H7 (cell line): Measurements from ENCODE around the gene TNKS2. TPM values are rescaled to one million over a fixed set of nuclear protein-coding genes. Genes with fewer than 3 reads are reported as not detected.

Experiments used
- DNase-seq: peaks from one replicate; pipeline ENCODE4 v3.0.0; 2012
- H3K27me3 ChIP-seq: 2 replicates; pipeline ENCODE4 v1.6.0; 2011; ENCODE audit warnings: mild to moderate bottlenecking, low read length; ENCODE audit not compliant: control insufficient read depth, insufficient read depth
- H3K36me3 ChIP-seq: replicated peaks from 2 replicates; pipeline ENCODE4 v1.5.1; 2011; ENCODE audit warnings: low read length; ENCODE audit not compliant: control insufficient read depth, insufficient read depth
- H3K4me3 ChIP-seq: 2 replicates; pipeline ENCODE4 v1.5.1; 2011; ENCODE audit warnings: low read depth, mild to moderate bottlenecking, control low read depth, low read length, moderate library complexity; ENCODE audit not compliant: insufficient read depth
- total RNA-seq: library from RNA; depleted of rRNA; stranded (reverse); fragments of >200 nt; shearing (Covaris generic); gene quantifications from 2 replicates; pipeline ENCODE4 v1.2.3, GENCODE V29; 2014; rRNA removed

TNKS2 gene
- total RNA-seq, 1 experiment from 2014 or later = 27.4 TPM

DNA sequence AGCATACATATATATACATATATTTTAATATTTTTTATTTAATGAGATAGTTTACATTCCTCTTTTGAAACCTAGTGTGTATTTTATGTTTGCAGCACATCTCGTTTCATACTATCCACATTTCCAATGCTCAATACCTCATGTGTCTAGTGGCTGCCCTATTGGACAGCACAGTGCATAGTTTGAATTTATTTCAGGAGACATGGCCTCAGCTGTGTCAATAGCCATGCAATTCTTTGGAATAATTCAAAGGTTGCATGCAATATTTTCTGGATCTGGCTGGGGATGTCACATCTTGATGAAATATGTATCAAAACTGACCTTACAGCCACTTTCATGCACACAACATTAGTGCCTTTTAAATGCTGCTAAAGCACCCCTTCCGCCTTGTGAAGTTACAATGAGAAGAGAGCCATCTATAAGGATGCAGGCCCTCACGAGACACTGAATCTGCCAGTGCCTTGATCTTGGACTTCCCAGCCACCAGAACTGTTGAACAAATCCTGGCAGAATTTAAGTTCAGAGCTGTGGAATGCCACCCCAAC, 98.1 kb downstream of the TNKS2 start:
- Histone ChIP-seq H3K36me3 (no peaks in the 10 kb centered on the region), H3K4me3 (no peak overlapping the region), H3K27me3 (no peaks in the 10 kb centered on the region)
- no peak for DNase-seq

DNA sequence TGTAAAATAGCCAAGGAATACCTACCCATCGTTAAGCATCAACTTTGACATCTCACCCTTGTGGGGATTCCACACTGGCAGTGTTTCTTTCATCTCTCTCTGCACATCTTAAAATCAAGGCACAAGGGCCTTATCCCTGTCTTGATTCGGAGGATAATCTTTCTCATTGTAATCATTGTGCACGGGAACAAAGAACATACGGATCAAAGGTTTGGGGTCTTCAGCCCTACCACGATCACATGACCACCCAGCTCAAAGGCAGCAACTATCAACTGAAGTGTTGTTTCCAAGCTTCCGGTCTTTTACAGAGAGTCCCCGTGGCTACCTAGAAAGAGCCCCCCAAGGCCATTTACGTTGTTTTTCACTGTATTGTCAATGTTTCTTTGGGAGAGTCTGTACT, 99.2 kb downstream of the TNKS2 start:
- no peak overlapping the region for H3K4me3 ChIP-seq
- H3K36me3 ChIP-seq = no peaks in the 10 kb centered on the region
- DNase-seq = no peak
- H3K27me3 ChIP-seq = no peaks in the 10 kb centered on the region

DNA sequence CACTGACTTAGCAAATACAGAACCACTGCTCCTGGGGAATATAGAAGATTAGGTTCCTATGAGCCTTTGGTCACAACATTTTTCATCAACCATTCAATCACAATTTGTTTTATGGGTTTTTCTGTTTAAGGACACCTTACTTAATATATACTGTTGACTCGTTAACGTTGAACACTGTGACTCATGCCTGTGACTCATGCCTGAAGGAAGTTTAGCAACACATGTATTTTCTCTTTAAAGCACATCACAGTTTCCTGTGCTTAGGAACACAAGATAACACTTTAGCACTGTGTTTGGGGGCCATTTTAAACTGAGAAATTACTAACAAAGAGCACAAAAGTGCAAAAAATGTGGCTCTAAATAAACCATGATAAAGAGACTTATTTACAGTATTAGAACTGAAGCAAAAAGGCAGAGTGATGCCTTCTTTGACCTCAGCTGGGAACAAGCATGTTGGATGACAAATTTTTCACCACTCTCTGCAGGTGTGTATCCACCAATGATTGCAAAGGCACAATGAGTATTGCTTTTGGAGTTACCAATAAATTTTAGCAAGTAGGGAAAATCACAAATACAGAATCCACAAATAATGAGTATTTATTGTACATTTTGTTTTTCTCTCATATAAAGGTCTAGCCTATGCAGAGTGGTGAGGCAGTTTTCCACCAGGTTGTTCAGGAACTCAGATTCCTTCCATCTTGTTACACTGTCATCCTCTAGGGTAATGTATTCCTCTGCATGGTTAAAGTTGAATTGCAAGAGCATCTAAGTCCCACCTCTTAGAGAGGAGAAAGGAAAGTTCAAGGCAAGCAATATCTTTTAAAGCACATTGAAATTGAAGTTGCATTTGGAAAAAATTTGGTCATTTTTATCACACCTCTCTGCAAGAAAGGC, 103.8 kb downstream of the TNKS2 start:
- Histone ChIP-seq H3K27me3 (no peaks in the 10 kb centered on the region), H3K36me3 (no peaks in the 10 kb centered on the region; the same call in 1 of the 2 replicates), H3K4me3 (no peak overlapping the region)
- DNase-seq = no peak

DNA sequence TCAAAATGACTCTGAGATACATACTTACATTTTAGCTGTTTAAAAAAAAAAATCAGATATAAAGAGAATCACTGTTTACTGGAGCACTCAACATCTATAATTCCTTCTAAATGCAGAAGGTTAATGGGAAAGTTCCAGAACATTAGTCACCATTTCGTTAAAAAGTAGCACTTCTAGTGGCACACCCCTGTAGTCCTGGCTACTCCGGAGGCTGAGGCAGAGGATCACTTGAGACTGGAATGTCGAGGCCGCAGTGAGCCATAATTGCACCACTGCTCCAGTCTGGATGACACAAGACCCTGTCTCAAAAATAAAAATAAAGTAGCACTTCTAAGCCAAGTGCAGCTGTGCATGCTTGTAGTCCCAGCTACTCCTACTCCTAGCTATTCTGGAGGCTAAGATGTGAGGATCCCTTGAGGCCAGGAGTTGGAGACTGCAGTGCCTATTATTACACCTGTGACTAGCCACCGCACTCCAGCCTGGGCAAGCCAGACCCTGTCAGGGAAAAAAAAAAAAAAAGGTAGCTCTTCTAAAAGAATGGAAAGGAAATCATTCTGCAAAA, 108.9 kb downstream of the TNKS2 start:
- peak overlapping the region; percentile 76 for H3K4me3 ChIP-seq
- H3K27me3 ChIP-seq = no peaks in the 10 kb centered on the region
- DNase-seq = no peak
- H3K36me3 ChIP-seq = no peaks in the 10 kb centered on the region; the same call in 1 of the 2 replicates

DNA sequence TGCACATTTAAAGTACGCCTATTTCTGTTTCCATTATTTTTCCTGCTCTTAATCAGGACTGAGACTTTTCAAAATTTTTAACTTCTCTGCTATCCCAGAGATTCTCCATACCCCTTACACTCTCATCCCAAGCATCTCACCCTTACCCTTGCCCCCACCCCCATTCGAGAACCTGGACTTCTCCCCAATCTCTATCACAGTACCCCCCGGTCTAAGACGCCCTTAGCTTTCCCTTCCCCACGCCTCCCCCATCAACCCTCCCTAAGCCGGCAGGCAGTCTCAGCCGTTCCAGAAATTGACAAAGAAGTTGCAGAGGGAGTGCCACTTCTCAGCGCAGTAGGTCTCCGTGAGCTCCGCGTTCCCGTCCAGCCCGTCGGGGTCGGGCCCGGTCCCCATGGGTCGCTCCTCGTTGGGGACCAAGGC, 109.7 kb downstream of the TNKS2 start:
- Histone ChIP-seq H3K27me3 (no peaks in the 10 kb centered on the region), H3K36me3 (no peaks in the 10 kb centered on the region; the same call in 1 of the 2 replicates), H3K4me3 (peak overlapping the region; percentile 76)
- no peak for DNase-seq

DNA sequence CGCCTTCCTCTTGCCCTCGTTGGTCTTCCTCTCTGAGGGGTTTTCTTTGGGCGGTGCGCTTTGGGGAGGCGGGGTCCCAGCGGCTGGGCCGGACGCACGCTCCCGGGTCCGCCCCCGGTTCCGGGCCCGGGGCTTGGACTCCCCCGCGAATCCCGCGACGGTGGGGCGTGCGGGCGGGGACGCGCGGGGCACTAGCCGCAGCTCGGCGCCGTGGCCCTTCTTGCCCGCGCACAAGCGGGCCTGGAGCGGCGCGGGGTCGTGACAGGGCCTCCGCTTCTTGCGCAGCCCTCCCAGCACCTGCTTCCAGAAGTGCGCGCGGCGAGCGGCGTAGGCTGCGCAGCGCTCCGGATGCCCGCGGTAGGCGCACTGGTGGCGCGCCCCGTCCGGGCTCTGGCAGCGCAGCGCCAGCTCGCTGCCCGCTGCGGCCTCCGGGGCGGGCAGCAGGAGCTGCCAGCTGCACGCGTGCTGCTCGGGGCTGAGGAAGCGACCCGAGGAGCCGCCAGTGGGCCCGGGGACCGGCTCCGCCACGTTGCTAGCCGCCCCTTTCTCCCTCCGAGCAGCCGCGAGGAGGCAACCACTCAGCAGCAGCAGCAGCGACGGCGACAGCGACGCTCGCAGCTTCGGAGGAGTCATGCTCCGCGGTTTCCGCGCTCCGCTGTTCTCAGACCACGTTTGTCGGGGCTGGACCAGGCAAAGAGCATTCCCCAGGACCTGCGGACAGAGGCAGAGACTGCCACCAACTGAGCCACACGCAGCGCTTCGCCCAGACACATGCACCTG, 110.3 kb downstream of the TNKS2 start:
- Histone ChIP-seq H3K4me3 (peak overlapping the region; percentile 76), H3K27me3 (no peaks in the 10 kb centered on the region), H3K36me3 (no peaks in the 10 kb centered on the region; the same call in 1 of the 2 replicates)
- DNase-seq = peak; percentile 84

DNA sequence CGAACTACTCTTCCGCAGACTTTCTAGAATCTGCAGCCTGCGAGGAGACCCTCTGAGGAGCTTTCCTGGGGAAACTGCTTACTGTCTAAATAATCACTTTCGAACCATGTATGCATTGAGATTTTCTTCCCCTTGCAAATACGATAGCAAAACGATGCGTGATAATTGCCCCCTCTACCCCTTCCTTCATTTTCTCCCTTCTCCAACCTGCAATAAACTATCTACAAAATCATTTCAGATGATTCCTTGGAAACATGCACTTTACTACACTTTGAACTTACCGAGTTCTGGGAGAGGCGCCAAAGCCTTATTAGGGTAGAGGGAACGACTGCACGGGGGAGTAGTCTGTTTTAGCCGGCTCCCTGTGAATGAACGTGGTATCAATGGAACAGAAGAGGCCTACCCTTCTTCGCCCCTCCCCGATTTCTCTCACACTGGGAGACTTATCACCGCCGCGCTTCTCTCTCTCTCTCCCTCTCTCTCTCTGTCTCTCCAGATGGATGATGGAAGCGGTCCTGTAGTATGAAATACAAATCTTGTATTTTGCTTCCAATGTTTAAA, 111.0 kb downstream of the TNKS2 start, which contains the start of gene FGFBP3:
FGFBP3 (minus strand) TSS at position 370 of the 561 bp plus-strand sequence. CDS start 517 bp downstream, outside the sequence.
- H3K4me3 ChIP-seq = peak within 1 kb of the TSS; percentile 76
- DNase-seq = peak; percentile 75
- H3K36me3 ChIP-seq = no peaks in the 10 kb centered on the region; the same call in 1 of the 2 replicates
- H3K27me3 ChIP-seq = no peaks in the 10 kb centered on the region

DNA sequence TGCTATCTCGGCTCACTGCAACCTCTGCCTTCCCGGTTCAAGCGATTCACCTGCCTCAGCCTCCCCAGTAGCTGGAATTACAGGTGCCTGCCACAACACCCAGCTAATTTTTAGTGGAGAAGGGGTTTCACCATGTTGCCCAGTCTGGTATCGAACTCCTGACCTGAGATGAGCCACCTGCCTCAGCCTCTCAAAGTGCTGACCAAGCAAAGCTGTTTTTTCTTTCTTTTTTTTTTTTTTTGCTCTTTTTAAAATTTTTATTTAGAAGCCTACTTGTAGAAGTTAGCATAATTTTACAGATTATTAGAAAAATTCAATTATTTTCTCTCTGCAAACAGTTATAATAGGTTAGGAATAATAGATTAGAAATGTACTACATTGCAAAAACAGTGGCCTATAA, 112.2 kb downstream of the TNKS2 start:
- no peak for DNase-seq
- Histone ChIP-seq H3K4me3 (no peak overlapping the region), H3K36me3 (no peaks in the 10 kb centered on the region; the same call in 1 of the 2 replicates), H3K27me3 (no peaks in the 10 kb centered on the region)

Other genes starting within 250 kb of the TNKS2 start
- gene PPP1R3C, start 165.4 kb upstream of the TNKS2 start, total RNA-seq = 0.31 and 0.63 TPM in 2 replicates
- gene FGFBP3, start 111.1 kb downstream of the TNKS2 start, total RNA-seq = 10.1 and 10.5 TPM in 2 replicates
- 23.8 and 46.5 TPM in 2 replicates for gene BTAF1, start 125.3 kb downstream of the TNKS2 start, total RNA-seq